HL-60 (cell line): ENCODE results near the gene SMPDL3A.

Source experiments
- GABPA ChIP-seq: IDR thresholded peaks from 2 replicates; pipeline ENCODE4 v1.6.1; 2012; ENCODE audit warnings: low read depth
- POLR2AphosphoS5 ChIP-seq: IDR thresholded peaks from 2 replicates; pipeline ENCODE4 v1.6.1; 2012; ENCODE audit warnings: low read depth
- SPI1 ChIP-seq: IDR thresholded peaks from 2 replicates; pipeline ENCODE4 v1.6.1; 2012; ENCODE audit warnings: low read depth, mild to moderate bottlenecking, borderline replicate concordance
- TF ChIP-seq, protein P1 (sequence below): IDR thresholded peaks from one replicate; pipeline ENCODE4 v1.5.1; 2011; ENCODE audit warnings: low read length, control low read depth, inconsistent platforms; ENCODE audit not compliant: insufficient read depth
- TF ChIP-seq, protein P2 (sequence below): IDR thresholded peaks from 2 replicates; pipeline ENCODE4 v1.6.1; 2012; ENCODE audit warnings: low read depth; ENCODE audit not compliant: insufficient replicate concordance

DNA sequence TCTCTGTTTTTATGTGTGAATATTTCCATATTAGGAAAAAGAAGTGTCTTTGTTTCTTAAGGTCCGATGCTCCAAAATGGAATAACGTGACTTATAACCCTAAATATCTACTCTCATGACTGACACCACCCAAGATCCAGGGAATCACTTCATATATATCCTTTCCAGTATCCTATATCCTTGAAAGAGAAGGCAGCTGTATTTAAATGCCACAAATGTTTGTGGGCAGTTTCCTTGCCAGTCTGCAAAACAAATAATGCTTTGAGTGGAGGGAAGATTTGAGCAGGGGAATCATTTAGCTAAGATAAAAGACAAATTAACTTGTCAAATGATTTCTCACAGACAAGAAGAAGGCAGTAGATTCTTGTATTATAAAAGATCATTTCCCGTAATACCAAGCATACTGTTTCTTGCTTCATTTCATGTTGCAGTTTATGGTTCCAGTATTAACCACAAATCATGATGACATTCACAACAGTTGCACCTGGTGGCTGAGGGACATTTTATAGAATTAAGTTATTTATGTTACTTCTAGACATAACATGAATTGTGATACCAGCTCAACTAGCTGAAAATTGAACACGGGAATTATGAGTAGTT is 39.5 kb upstream of the SMPDL3A start:
- TF ChIP-seq, protein P1, sequence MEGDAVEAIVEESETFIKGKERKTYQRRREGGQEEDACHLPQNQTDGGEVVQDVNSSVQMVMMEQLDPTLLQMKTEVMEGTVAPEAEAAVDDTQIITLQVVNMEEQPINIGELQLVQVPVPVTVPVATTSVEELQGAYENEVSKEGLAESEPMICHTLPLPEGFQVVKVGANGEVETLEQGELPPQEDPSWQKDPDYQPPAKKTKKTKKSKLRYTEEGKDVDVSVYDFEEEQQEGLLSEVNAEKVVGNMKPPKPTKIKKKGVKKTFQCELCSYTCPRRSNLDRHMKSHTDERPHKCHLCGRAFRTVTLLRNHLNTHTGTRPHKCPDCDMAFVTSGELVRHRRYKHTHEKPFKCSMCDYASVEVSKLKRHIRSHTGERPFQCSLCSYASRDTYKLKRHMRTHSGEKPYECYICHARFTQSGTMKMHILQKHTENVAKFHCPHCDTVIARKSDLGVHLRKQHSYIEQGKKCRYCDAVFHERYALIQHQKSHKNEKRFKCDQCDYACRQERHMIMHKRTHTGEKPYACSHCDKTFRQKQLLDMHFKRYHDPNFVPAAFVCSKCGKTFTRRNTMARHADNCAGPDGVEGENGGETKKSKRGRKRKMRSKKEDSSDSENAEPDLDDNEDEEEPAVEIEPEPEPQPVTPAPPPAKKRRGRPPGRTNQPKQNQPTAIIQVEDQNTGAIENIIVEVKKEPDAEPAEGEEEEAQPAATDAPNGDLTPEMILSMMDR, result no peak
- TF ChIP-seq GABPA (no peak), POLR2AphosphoS5 (no peak), SPI1 (no peak)
- TF ChIP-seq, protein P2, sequence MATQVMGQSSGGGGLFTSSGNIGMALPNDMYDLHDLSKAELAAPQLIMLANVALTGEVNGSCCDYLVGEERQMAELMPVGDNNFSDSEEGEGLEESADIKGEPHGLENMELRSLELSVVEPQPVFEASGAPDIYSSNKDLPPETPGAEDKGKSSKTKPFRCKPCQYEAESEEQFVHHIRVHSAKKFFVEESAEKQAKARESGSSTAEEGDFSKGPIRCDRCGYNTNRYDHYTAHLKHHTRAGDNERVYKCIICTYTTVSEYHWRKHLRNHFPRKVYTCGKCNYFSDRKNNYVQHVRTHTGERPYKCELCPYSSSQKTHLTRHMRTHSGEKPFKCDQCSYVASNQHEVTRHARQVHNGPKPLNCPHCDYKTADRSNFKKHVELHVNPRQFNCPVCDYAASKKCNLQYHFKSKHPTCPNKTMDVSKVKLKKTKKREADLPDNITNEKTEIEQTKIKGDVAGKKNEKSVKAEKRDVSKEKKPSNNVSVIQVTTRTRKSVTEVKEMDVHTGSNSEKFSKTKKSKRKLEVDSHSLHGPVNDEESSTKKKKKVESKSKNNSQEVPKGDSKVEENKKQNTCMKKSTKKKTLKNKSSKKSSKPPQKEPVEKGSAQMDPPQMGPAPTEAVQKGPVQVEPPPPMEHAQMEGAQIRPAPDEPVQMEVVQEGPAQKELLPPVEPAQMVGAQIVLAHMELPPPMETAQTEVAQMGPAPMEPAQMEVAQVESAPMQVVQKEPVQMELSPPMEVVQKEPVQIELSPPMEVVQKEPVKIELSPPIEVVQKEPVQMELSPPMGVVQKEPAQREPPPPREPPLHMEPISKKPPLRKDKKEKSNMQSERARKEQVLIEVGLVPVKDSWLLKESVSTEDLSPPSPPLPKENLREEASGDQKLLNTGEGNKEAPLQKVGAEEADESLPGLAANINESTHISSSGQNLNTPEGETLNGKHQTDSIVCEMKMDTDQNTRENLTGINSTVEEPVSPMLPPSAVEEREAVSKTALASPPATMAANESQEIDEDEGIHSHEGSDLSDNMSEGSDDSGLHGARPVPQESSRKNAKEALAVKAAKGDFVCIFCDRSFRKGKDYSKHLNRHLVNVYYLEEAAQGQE, result no peak
